Measurements from ENCODE around the gene MST1.

DNA sequence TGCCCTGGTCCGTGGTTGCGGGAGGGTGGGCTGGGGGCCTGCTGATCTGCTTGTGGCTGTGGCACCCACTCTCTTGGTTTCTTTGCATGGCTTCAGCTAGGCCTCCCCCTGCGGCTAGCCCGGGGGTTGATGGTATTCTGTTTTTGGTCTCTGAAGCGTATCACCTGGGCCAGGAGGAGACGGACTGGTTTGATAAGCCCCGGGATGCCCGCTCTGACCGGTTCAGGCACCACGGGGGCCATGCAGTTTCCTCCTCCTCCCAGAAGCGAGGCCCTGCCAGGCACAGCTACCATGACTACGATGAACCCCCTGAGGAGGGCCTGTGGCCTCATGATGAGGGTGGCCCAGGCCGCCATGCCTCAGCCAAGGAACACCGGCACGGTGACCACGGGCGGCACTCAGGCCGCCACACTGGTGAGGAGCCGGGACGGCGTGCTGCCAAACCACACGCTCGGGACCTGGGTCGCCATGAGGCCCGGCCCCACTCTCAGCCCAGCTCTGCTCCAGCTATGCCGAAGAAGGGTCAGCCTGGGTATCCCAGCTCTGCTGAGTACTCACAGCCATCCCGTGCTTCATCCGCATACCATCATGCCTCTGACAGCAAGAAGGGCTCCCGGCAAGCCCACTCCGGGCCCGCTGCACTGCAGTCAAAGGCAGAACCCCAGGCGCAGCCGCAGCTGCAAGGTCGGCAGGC is 26.4 kb downstream of the MST1 start:
- TF ChIP-seq EZH2 (IDR thresholded peaks at IDR 0.05; ENCODE audit: low read length, missing control alignments): no peak
- TF ChIP-seq, protein P1, sequence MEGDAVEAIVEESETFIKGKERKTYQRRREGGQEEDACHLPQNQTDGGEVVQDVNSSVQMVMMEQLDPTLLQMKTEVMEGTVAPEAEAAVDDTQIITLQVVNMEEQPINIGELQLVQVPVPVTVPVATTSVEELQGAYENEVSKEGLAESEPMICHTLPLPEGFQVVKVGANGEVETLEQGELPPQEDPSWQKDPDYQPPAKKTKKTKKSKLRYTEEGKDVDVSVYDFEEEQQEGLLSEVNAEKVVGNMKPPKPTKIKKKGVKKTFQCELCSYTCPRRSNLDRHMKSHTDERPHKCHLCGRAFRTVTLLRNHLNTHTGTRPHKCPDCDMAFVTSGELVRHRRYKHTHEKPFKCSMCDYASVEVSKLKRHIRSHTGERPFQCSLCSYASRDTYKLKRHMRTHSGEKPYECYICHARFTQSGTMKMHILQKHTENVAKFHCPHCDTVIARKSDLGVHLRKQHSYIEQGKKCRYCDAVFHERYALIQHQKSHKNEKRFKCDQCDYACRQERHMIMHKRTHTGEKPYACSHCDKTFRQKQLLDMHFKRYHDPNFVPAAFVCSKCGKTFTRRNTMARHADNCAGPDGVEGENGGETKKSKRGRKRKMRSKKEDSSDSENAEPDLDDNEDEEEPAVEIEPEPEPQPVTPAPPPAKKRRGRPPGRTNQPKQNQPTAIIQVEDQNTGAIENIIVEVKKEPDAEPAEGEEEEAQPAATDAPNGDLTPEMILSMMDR (conservative IDR thresholded peaks at IDR 0.05 in 1 of 2, IDR thresholded peaks at IDR 0.05 in 1 of 2; ENCODE audit: low read depth in 1 of 2, low read length in 2 of 2): no peak
